Suprapubic skin (tissue), 3 donors: Measurements from ENCODE around the gene COL28A1.

Experiments used
- CTCF ChIP-seq, 2 donors: fragments of 200-600 bp in 1 of 2; fragments of 450-650 bp in 1 of 2; sonication (generic) in 1 of 2; IDR thresholded peaks; one replicate each; pipeline ENCODE4 v1.5.1; 2016 to 2019; ENCODE audit warnings: antibody characterized with exemption in 2 of 2, mild to moderate bottlenecking in 1 of 2, moderate library complexity in 1 of 2
- EP300 ChIP-seq: sonication (generic); formaldehyde crosslinking; IDR thresholded peaks from one replicate; pipeline ENCODE4 v1.6.1; 2017; ENCODE audit warnings: antibody characterized with exemption
- POLR2A ChIP-seq, 2 donors: fragments of 450-650 bp; IDR thresholded peaks; one replicate each; pipeline ENCODE4 v1.6.1; 2017; ENCODE audit warnings: antibody characterized with exemption in 2 of 2, mild to moderate bottlenecking in 2 of 2, moderate library complexity in 2 of 2

- TF ChIP-seq CTCF (IDR thresholded peaks at IDR 0.05) (no peak), POLR2A (IDR thresholded peaks at IDR 0.05) (no peak), EP300 (no peak)
Observed at GRCh38 chr7:7556852-7557251, 21.2 kb upstream of the COL28A1 start.
